Stimulated activated CD4-positive, alpha-beta T cell treated with anti-CD3 and anti-CD28 coated beads, Interleukin-4, amount 100 ng/mL, for 1 hour (primary cell): ENCODE measurements around the gene TMEM88.

ENCODE experiments used
- DNase-seq: peaks from one replicate; pipeline ENCODE4 v3.0.0-alpha.2; 2020

The TMEM88 gene

GRCh38 chr17:7833795-7834541, 20.9 kb upstream of the TMEM88 start, which contains the start of gene KDM6B:
TSS of gene KDM6B (plus strand) at chr17:7834217. CDS start at chr17:7845555, 11,338 bp downstream.
- peak; percentile 85 for DNase-seq

GRCh38 chr17:7834542-7834956, 20.3 kb upstream of the TMEM88 start:
- DNase-seq = peak; percentile 46

- DNase-seq = peak; percentile 89
Measured at GRCh38 chr17:7834957-7835813, 19.7 kb upstream of the TMEM88 start.

GRCh38 chr17:7835814-7836595, 18.9 kb upstream of the TMEM88 start:
- peak; percentile 50 for DNase-seq

- DNase-seq = peak; percentile 72
Measured at GRCh38 chr17:7836596-7837407, 18.1 kb upstream of the TMEM88 start.

GRCh38 chr17:7837408-7838088, 17.3 kb upstream of the TMEM88 start:
- DNase-seq = no peak

- no peak for DNase-seq
Measured at GRCh38 chr17:7838090-7839075, 16.5 kb upstream of the TMEM88 start.

GRCh38 chr17:7839190-7839875, 15.5 kb upstream of the TMEM88 start:
- no peak for DNase-seq

GRCh38 chr17:7839876-7840261, 15.0 kb upstream of the TMEM88 start:
- DNase-seq = no peak

- no peak for DNase-seq
Measured at GRCh38 chr17:7840441-7840840, 14.4 kb upstream of the TMEM88 start.

GRCh38 chr17:7840875-7841274, 14.0 kb upstream of the TMEM88 start:
- DNase-seq = no peak

GRCh38 chr17:7841396-7841914, 13.4 kb upstream of the TMEM88 start:
- peak; percentile 96 for DNase-seq

- peak; percentile 83 for DNase-seq
Measured at GRCh38 chr17:7841915-7842379, 12.9 kb upstream of the TMEM88 start.

- peak; percentile 98 for DNase-seq
Measured at GRCh38 chr17:7842380-7843256, 12.2 kb upstream of the TMEM88 start.

- DNase-seq = no peak
Measured at GRCh38 chr17:7843257-7843535, 11.7 kb upstream of the TMEM88 start.

GRCh38 chr17:7843536-7844291, 11.2 kb upstream of the TMEM88 start:
- DNase-seq = peak; percentile 91

- peak; percentile 79 for DNase-seq
Measured at GRCh38 chr17:7844292-7845154, 10.3 kb upstream of the TMEM88 start.
